Erythroblast (primary cell): ENCODE measurements around the gene THBS2.

Source experiments
- GATA1 ChIP-seq: IDR thresholded peaks from 2 replicates; pipeline ENCODE4 v1.6.1; 2011; ENCODE audit warnings: low read depth, mild to moderate bottlenecking, control low read depth, low read length, moderate library complexity
- POLR2A ChIP-seq: IDR thresholded peaks from 2 replicates; pipeline ENCODE4 v1.6.1; 2011; ENCODE audit warnings: mild to moderate bottlenecking, low read length

- TF ChIP-seq POLR2A (no peak), GATA1 (no peak)
Measured at GRCh38 chr6:169174516-169175359, 78.9 kb downstream of the THBS2 start.
